Activated T-helper 1 cell treated with anti-CD3 and anti-CD28 coated beads, Interleukin-2, amount 50 U/mL, for 16 hours (primary cell): ENCODE data around the gene C2orf80.
"Not testable (repeated sequence)": the region's sequence is repeated elsewhere in the genome, so short reads cannot be mapped to it uniquely, and the experiment has no call there.

Source experiments
- DNase-seq, 2 donors: peaks; one replicate each; pipeline ENCODE4 v3.0.0-alpha.2; 2020; ENCODE audit warnings: low read depth in 1 of 2, low spot score in 1 of 2

Gene C2orf80

DNA sequence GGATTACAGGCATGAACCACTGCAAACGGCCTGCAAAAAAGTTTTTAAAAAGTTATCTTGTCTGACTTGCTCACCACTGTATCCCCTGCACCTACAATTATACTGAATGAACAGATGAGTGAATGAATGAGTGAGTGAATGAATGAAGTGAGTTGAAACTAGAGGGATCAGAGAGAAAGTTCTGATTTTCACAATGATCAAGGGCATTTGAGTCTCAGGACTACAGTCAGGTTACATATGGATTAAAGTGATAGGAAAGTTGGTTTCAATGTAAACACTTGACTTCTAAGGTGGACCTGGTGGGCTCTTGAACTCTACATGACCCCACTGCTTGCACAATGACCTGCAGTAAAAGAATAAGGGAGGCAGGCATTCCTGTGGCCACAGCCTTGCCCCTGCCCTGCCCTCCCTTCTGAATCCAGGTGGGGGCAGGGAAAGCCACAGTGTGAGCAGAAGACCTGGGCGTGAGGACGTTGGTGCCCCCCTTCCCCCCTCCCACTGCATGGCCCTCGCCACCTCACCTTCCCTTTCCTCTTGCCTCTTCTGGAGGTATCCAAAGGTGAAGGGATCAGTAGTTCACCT lies 10.7 kb downstream of the C2orf80 start:
- DNase-seq, result no peak

DNA sequence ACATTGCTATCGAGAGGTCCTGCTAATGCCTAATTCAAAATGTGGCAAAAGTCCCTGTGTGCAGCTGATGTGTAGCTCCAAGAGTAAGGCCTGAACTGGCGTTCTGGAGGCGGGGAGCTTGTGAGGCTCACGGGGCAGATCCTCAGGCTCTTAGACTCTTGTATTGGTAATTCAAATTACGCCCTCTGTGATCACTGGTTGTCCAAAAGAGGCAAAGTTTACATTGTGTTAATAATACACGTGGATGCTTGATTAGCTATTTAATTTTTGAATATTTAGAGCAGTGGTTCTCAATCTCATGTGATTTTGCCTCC lies 14.0 kb downstream of the C2orf80 start:
- DNase-seq, result no peak

DNA sequence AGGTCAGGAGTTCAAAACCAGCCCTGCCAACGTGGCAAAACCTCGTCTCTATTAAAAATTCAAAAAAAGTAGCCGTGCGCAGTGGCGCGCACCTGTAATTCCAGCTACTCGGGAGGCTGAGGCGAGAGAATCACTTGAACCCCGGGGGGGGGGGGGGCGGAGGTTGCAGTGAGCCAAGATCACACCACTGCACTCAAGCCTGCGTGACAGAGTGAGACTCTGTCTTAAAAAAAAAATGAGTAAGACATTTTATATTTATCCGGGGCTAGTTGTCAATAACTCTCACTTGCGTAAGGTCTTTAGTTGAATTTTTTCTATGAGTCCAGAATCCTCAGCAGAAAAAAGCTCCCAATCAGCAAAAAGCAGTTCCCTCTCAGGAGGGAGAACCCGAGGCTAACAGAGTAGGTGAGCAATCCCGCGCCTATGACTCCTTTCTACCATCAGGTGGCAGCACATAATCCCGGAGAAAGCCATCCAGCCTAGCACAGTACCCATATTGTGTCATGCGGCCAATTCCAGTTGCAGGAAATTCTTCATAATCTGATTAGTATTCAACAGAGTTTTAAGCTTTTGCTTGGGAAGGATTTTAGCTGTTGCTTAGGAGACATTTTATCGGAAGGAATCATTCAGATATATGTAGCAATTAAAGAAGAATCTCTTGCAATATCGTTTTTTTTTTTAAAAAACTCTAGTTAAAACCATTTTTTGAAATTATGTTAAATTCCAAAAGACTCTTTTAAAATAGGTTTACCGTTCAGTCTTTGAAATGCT lies 14.6 kb downstream of the C2orf80 start:
- DNase-seq, result peak; percentile 17 to 28

DNA sequence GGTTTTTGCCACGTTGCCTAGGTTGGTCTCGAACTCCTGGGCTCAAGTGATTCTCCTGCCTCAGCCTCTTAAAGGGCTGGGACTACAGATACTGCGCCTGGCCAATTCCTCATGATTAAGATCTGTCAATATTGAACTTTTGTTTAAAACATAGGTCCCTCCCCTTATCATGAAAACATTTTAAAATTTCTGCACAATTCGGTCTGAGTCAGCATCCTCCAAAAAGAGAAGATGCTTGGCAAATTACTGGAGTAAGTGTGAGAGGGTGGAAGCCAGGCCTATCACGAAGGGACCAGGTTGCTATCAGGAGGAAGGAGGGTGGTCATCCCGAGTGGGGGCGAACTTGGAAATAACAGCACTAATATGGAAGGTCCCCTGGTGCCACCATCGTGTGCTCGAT lies 15.7 kb downstream of the C2orf80 start:
- DNase-seq, result no peak

DNA sequence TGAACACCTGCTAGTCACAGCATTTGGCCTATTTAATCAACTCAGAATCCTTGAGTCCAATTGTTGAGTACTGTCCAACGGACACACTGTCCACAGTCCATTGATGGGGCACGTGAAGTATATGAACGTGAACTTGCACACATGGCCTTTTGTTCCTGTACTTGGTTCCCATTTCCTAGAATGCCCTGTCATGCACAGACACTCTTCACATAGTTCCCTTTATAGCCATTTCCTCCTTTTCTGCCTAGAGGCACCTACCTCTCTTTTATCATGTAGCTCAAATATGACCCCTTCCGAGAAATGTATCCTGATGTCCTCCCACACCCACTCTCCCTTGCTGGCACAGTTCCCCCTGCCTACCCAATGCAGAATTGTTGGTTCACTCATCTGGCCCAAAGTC lies 17.7 kb downstream of the C2orf80 start:
- DNase-seq, result no peak

DNA sequence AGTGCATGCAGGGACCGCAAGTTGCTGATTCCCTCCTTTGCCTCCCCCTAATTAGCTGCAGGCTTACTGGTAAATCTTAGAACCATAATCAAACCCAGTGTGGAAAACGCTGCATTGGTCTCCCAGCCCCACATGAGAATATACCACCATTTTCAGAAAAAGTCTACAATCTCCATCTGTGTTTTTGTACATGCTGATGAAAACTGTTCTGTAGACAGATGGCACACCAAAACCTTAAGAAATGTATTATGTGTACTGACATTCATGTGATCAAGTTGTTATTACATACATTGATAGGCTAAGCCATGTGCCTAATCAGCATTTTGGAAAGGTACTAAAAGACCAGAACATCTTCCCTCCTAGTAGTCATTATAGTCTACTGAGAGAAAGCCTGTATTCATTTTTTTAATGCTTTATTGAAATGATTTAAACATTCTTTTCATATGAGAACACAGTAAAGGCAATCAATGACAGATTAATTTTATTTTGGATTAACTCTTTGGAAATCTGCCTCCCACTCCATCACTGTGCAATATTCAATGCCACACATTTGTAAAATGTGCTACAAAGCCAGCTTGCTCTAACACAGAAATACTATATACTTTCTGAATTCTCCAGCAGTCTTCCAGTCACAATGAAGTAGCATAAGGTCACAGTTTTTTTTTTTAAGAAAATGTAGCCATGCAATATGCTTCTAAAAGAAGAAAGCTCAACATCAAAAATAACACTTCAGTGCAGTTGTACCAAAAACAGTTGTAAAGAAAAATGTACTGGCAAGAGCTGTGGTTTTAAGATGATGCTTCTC lies 24.7 kb downstream of the C2orf80 start:
- no peak for DNase-seq

DNA sequence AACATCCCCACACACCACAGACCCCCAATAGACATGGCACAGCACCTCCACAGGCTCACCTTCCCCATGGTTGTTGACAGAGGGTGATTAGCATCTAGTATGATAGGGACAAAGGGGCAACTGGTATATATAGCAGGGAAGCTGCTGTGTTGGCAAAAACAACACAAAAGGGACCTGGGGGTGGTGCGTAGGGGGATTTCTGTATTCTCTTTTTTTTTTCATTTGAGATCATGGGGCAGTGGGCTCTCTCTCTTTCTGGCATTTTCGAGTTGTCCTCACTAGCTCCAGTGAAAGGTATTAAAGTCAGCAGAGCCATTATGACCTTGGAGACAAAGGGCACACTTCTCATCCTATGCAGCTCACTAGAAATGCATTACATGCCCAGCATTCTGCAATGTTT lies 26.3 kb downstream of the C2orf80 start, which contains the start of gene CRYGA:
Gene CRYGA, minus strand, starts transcription at position 101 of the 400 bp plus-strand sequence. Its CDS starts 33 bp downstream, at position 68.
- no peak for DNase-seq

DNA sequence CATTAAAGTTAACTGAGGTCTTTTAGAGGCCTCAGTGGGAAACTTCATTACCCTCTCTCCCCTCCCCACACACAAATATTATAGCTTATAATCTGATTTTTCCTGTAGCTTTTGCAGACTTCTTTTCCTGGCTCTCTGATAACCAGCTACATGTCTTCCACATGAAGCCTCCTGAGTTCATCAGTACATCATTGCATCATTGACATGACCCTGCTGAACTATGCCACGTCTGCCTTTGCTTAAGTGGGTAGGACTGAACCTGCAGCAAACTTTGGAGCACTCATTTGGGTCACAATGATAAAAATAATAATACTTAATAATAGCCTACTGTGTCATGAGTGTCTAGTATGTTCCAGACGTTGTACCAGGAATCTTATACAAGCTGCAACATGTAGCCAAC lies 33.4 kb downstream of the C2orf80 start:
- no peak for DNase-seq

DNA sequence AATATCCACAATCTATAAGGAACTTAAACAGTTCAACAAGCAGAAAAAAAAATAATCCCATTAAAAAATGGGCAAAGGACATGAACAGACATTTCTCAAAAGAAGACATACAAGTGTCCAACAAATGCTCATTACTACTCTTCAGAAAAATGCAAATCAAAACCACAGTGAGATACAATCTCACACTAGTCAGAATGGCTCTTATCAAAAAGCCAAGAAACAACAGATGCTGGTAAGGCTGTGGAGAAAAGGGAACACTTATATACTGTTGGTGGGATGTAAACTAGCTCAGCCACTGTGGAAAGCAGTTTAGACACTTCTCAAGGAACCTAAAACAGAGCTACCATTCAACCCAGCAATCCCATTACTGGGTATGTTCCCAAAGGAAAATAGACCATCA lies 36.7 kb downstream of the C2orf80 start:
- no peak for DNase-seq

DNA sequence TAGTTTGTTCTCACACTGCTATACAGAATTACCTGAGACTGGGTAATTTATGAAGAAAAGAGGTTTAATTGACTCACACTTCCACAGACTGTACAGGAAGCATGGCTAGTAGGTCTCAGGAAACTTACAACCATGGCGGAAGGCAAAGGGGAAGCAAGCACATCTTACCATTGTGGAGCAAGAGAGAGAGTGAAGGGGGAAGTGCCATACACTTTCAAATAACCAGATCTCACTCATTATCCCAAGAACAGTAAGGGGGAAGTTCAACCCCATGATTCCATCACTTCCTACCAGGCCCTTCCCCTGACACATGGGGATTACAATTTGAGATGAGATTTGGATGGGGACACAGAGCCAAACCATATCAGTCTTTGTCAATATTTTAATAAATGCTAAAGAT lies 38.9 kb downstream of the C2orf80 start:
- DNase-seq, result no peak

DNA sequence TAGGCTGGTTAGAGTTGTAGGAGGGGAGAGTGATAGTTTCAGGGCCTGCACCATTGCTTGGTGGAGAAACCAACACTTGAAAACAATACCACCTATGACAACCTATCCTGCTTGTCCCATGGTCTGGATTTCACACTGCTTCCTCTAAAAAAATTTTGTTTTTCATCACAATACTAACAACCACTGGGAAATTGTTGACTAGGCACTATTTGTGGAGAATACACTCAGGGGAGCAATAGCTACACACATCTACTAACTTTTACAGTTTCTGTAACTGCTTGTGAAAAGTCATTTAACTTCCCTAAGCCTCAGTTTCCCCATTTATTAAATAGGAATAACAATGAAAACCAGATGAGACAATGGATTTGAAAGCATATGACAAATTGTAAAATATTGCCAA lies 39.7 kb downstream of the C2orf80 start:
- DNase-seq, result no peak

DNA sequence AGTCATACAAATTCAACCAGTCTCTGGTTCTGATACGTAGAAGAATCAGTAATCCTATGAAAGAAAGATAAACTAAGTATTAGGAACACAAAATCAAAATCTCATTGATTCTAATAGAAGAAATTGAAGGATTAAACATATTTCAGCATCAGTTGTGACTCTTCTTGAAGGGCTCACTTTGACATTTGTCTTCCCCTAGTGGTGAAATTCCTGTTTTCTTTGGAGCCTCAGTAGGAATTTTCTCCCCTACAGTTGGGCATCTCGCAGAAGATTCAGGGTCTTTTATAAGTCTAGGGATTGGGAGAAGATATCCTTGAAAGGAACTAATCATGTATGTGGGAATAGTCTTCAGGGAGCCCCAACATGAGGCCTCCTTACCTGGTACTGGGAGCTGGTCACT lies 41.0 kb downstream of the C2orf80 start:
- no peak for DNase-seq

DNA sequence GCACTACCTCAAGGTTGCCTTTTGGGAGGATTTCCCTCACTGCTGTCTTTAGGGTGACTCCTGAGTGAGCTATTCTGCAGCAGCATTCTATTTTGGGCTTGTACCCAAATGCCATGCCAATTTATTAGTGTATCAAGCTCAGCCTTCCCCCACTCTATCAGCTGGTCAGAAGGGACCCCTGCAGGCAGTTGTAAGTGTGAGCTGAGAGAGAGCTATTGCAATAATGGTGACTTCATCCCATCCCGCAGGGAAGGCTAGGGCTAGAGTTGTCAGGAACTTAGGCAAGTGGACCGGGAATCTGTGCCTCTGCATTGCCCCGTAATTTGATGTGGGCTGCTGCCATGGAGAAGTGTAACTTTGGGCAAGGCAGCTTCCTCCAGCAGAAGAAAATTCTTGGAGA lies 42.1 kb downstream of the C2orf80 start:
- DNase-seq, result no peak

DNA sequence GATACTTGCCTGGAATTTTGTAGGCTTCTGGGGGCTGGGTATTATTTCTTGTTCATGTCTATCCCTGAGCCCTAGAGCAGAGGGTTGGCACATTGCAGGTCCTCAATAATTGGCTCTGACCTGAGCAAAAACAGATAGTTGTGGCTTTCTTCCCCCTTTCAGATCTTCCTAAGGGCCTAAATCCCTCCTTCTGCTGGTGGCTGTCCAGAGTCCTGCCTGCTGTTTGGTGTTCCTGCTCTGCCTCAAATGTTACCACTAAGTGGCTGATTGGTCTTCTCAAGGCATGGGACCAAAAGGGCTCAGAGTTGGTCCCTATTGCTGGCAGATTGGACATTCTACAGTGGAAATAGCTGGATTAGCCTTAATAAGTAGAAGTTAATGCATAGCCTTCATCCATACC lies 42.8 kb downstream of the C2orf80 start:
- DNase-seq, result no peak

DNA sequence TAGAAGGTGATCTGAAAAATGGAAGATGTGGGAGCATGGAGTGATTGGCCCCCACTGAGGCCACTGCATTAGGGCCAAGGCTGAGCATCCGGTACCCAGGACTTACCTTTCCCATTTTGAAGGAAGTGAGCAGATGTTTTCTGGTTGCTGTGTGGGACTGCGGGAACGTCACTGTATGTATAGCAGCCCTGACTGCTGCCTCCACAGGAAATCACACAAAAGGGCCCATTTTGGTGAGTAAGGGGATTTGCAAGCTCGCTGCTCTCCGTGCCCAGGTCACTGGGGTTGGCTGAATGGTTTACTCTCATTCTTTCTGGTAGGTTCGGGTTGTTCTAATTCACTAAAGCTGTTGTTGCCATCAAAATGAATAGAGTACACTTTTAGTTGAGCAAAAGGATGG lies 43.8 kb downstream of the C2orf80 start, which contains the start of gene CRYGB:
Gene CRYGB, minus strand, starts transcription at position 153 of the 400 bp plus-strand sequence. Its CDS starts 38 bp downstream, at position 115.
- DNase-seq, result no peak

DNA sequence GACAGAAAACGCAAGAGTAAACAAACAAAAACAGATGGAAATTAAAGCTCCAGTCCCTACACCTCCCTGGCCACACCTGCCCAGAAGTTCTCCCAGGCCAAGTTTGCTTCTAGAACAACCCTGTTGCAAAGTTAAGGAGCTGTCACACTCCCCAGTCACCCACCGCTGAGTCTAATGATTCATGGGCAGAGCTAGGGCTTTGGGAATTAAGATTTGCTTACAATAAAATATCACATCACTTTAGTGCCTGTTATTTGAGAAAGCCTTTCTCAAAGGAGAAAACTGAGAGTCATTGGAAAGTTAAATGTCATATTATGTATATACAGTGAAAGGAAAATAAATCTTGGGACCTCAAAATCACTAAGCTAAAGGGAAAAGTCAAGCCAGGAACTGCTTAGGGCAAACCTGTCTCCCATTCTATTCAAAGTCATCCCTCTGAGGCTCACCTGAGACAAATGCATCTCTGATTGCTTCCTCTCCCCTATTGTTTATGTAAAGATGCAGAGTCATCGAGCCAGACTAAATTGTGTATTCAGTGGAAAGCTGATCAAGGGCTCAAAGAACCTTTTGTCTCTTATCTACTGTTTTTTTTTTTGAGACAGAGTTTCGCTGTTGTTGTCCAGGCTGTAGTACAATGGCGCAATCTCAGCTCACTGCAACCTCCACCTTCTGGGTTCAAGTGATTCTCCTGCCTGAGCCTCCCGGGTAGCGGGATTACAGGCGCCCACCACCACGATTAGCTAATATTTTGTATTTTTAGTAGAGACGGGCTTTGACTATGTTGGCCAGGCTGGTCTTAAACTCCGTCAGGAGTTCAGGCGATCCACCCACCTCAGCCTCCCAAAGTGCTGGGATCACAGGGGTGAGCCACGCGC lies 46.7 kb downstream of the C2orf80 start:
- DNase-seq, result no peak

DNA sequence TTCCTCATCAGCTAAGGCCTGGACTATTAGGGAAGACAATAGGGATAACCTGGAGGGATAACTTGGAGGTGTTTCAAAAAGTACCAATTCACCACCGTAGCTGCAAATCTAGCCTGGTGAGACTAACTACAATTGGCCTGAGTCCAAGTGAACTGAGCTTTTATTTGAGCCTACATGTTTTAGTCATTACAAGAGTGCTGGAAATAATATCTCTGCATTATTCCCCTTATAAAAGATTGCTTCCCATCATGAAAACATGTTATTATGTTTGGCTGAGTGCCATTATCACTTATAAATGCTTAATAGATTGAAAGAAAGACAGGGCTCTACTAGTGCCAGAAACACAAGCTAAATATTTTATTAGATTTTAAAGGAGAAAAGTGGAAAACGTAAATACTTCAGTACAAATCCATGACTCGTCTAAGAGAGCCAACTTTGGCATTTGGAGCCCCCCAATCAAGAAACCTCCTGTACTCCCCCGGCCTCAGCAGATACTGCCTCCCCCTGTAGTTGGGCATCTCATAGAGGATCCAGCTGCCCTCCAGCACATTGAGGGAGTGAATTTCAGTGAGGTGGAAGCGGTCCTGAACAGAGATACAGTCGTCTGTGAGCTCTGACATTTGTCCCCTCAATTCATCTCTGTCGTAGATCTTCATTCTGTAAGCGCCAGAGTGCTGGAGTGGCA lies 47.4 kb downstream of the C2orf80 start:
- no peak for DNase-seq

DNA sequence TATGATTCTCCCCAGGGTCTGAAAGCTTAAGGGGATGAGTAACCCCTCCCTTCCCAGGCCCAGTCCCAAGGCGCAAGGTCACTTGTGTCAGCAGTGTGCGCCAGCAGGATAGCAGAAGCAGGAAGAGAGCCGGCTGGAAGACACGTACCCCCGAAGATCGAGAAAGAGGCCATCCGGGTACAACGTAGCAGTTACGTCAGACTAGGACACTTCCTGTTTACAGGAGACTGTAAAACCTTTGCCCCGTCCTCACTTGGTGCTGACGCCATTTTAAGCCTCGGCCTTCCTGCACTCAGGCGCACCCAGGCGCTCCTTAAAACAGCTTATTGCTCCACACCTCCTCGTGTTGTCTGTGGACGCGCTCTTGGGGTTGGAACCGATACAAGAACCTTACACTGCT lies 50.4 kb downstream of the C2orf80 start:
- no peak for DNase-seq

DNA sequence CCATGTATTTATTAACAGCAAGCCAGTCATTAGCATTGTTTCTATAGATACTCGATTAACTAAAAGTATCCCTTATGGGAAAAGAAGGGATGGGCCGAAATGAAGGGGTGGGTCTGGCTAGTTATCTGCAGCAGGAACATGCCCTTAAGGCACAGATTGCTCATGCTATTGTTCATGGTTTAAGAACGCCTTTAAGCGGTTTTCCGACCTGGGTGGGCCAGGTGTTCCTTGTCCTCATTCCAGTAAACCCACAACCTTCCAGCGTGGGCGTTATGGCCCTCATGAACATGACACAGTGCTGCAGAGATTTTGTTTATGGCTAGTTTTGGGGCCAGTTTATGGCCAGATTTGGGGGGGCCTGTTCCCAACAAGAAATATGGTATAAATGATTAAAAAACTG lies 51.5 kb downstream of the C2orf80 start:
- not testable (repeated sequence) for DNase-seq

DNA sequence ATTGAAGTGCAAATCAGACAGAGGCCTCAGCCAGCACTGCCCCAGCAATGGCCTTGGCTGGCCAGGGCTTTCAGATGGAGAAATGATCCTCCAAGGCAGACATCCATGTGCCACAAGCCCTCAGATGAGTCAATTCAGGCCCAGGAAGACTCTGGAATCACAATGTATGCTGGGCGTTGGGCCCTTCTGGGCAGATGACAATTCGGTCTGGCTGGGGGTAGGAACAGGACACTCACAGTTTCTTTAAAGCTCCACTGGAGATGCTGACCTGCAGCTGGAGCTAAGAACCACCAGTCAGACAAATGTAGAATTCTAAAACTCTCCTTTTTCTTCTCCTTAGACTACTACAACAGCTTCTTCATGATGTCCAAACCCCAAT lies 53.1 kb downstream of the C2orf80 start:
- no peak for DNase-seq
